Erythroblast (primary cell): ENCODE data around the gene TP53TG5.
A peak's percentile ranks its signal among the peaks of the same experiment; 100 is the strongest.

ENCODE experiments used
- DNase-seq, 2 experiments: peaks; one replicate each; lab custom pipeline; 2025; lab: John Stamatoyannopoulos, UW
- GATA1 ChIP-seq: IDR thresholded peaks from 2 replicates; pipeline ENCODE4 v1.6.1; 2011; ENCODE audit warnings: low read depth, mild to moderate bottlenecking, control low read depth, low read length, moderate library complexity
- POLR2A ChIP-seq: IDR thresholded peaks from 2 replicates; pipeline ENCODE4 v1.6.1; 2011; ENCODE audit warnings: mild to moderate bottlenecking, low read length

The TP53TG5 gene

GRCh38 chr20:45368221-45368980 is 9.7 kb downstream of the TP53TG5 start:
- no peak for DNase-seq
- TF ChIP-seq POLR2A (no peak), GATA1 (no peak)

- DNase-seq: no peak
- TF ChIP-seq GATA1: no peak
- no peak for TF ChIP-seq POLR2A
These were observed 11.0 kb downstream of the TP53TG5 start for GRCh38 chr20:45367126-45367525.

GRCh38 chr20:45366631-45367030 is 11.5 kb downstream of the TP53TG5 start:
- DNase-seq: no peak
- TF ChIP-seq GATA1: no peak
- no peak for TF ChIP-seq POLR2A

GRCh38 chr20:45366192-45366591 is 11.9 kb downstream of the TP53TG5 start:
- TF ChIP-seq POLR2A (no peak), GATA1 (no peak)
- no peak for DNase-seq

GRCh38 chr20:45365444-45365970 is 12.6 kb downstream of the TP53TG5 start:
- no peak for DNase-seq
- TF ChIP-seq GATA1 (no peak), POLR2A (no peak)

- DNase-seq: peak in 1 of 2 experiments; percentile 23
- no peak for TF ChIP-seq POLR2A
- TF ChIP-seq GATA1: no peak
These were observed 14.3 kb downstream of the TP53TG5 start for GRCh38 chr20:45363611-45364492.

GRCh38 chr20:45362804-45363610 is 15.1 kb downstream of the TP53TG5 start, which contains the start of gene SYS1:
Gene SYS1, plus strand, starts transcription at chr20:45363156. Its CDS starts 376 bp downstream, at chr20:45363532.
- TF ChIP-seq GATA1: no peak
- peak; percentile 83 for TF ChIP-seq POLR2A

GRCh38 chr20:45361793-45362192 is 16.3 kb downstream of the TP53TG5 start:
- TF ChIP-seq GATA1 (no peak), POLR2A (no peak)
- no peak for DNase-seq

More at GRCh38 chr20:45362804-45363610, 15.1 kb downstream of the TP53TG5 start, which contains the start of gene SYS1:
- peak; percentile 99 to 100 for DNase-seq

GRCh38 chr20:45359406-45360148 is 18.5 kb downstream of the TP53TG5 start:
- DNase-seq: no peak
- TF ChIP-seq POLR2A: no peak
- TF ChIP-seq GATA1: no peak

- no peak for DNase-seq
- TF ChIP-seq GATA1 (no peak), POLR2A (no peak)
These were observed 19.1 kb downstream of the TP53TG5 start for GRCh38 chr20:45359069-45359405.

- TF ChIP-seq POLR2A: no peak
- no peak for TF ChIP-seq GATA1
- no peak for DNase-seq
These were observed 19.6 kb downstream of the TP53TG5 start for GRCh38 chr20:45358282-45359068.
